IMR-90 (cell line): ENCODE data around the gene RIPK4.

Source experiments
- CEBPB ChIP-seq: IDR thresholded peaks from 2 replicates; pipeline ENCODE4 v1.6.1; 2012; ENCODE audit warnings: low read depth, low read length, improper control_type of control experiment
- POLR2A ChIP-seq: IDR thresholded peaks from 2 replicates; pipeline ENCODE4 v1.6.1; 2012; ENCODE audit warnings: mild to moderate bottlenecking, low read depth, low read length
- TF ChIP-seq, protein P1 (sequence below): conservative IDR thresholded peaks from 2 replicates; pipeline ENCODE4 v1.5.1; 2012; ENCODE audit warnings: mild to moderate bottlenecking, low read depth, low read length, improper control_type of control experiment

DNA sequence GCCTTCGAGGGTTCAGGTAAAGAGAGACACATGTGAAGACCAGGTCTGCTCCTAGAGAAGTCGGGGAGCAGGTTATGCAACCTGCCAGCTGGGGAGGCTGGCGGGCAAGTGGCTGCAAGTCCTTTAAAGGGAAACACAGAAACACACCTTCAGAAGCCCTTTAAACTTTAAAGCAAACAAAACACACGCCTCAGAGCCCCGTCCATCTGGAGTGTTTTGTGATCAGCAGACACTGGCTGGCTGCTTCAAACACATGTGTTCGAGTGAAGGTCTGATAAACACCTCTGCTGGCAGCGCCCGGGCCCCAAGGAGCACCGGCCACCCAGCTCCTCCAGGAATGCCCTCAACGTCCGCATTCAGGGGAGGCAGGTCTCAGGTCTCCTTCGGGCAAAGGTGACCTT, 15.2 kb downstream of the RIPK4 start:
- TF ChIP-seq, protein P1, sequence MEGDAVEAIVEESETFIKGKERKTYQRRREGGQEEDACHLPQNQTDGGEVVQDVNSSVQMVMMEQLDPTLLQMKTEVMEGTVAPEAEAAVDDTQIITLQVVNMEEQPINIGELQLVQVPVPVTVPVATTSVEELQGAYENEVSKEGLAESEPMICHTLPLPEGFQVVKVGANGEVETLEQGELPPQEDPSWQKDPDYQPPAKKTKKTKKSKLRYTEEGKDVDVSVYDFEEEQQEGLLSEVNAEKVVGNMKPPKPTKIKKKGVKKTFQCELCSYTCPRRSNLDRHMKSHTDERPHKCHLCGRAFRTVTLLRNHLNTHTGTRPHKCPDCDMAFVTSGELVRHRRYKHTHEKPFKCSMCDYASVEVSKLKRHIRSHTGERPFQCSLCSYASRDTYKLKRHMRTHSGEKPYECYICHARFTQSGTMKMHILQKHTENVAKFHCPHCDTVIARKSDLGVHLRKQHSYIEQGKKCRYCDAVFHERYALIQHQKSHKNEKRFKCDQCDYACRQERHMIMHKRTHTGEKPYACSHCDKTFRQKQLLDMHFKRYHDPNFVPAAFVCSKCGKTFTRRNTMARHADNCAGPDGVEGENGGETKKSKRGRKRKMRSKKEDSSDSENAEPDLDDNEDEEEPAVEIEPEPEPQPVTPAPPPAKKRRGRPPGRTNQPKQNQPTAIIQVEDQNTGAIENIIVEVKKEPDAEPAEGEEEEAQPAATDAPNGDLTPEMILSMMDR: no peak
- no peak for TF ChIP-seq CEBPB
- TF ChIP-seq POLR2A: no peak
